GM12892 (cell line): Measurements from ENCODE around the gene POLR2E.

Experiments used
- POLR2A ChIP-seq: IDR thresholded peaks from 2 replicates; pipeline ENCODE4 v1.6.1; 2011; ENCODE audit warnings: low read depth, low read length, control low read depth
- POLR2AphosphoS5 ChIP-seq: IDR thresholded peaks from 2 replicates; pipeline ENCODE4 v1.6.1; 2011; ENCODE audit warnings: low read depth, low read length, control low read depth
- TAF1 ChIP-seq: IDR thresholded peaks from 2 replicates; pipeline ENCODE4 v1.6.1; 2011; ENCODE audit warnings: low read depth, mild to moderate bottlenecking, control low read depth, low read length, borderline replicate concordance

DNA sequence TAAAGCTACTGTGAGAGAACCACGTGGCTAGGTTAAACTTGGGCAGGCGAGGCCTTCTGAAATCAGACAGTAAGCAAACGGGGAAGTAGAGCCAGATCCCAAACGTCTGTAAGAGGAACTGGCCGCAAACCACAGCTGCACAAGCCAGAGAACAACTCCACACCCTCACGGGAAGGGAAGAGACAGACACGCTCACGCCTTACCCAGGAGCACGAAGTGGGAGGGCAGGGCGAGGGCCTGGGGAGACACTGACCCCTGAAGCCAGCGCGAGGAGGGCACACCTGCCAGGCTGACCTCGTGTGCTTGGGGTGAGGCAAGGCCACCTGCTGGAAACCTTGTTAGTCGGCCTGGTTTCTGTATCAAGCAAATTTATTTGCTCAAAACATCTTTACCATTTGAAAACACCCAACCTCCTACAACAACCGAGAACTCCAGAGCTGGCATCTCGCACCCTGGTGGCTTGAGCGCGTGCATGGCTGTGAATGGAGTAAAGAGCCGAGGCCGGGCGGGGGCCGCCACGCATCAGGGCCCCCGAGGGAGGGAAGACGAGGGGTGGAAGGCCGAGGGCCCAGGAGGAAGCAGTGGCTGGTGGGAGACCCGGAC, 7.3 kb downstream of the POLR2E start:
- TF ChIP-seq POLR2AphosphoS5 (peak; percentile 81), TAF1 (no peak), POLR2A (peak; percentile 72)
